HG02571 (cell line): ENCODE data around the gene MCC.
"Not testable (repeated sequence)": the region's sequence is repeated elsewhere in the genome, so short reads cannot be mapped to it uniquely, and the experiment has no call there.

ENCODE experiments used
- ATAC-seq: cut with Tn5 transposase; IDR thresholded peaks from one replicate; pipeline ENCODE4 v1.9.1; 2021; ENCODE audit warnings: mild to moderate bottlenecking, moderate library complexity; ENCODE audit not compliant: unreplicated experiment

Gene MCC

GRCh38 chr5:113091622-113092021, 396.6 kb downstream of the MCC start:
- no peak for ATAC-seq

- ATAC-seq = no peak
Observed at GRCh38 chr5:113090336-113091106, 397.7 kb downstream of the MCC start.

GRCh38 chr5:113089653-113090335, 398.5 kb downstream of the MCC start:
- ATAC-seq = no peak

- ATAC-seq = no peak
Observed at GRCh38 chr5:113087976-113088514, 400.2 kb downstream of the MCC start.

GRCh38 chr5:113085880-113086409, 402.3 kb downstream of the MCC start:
- no peak for ATAC-seq

- no peak for ATAC-seq
Observed at GRCh38 chr5:113085084-113085414, 403.2 kb downstream of the MCC start.

- ATAC-seq = no peak
Observed at GRCh38 chr5:113084402-113085083, 403.7 kb downstream of the MCC start.

GRCh38 chr5:113083481-113083880, 404.8 kb downstream of the MCC start:
- ATAC-seq = no peak

GRCh38 chr5:113082547-113082905, 405.7 kb downstream of the MCC start:
- ATAC-seq = no peak

- ATAC-seq = no peak
Observed at GRCh38 chr5:113081881-113082546, 406.2 kb downstream of the MCC start.

- no peak for ATAC-seq
Observed at GRCh38 chr5:113081091-113081839, 407.0 kb downstream of the MCC start.

GRCh38 chr5:113076649-113077048, 411.6 kb downstream of the MCC start:
- not testable (repeated sequence) for ATAC-seq

- ATAC-seq = no peak
Observed at GRCh38 chr5:113075019-113075418, 413.2 kb downstream of the MCC start.

GRCh38 chr5:113073629-113074034, 414.6 kb downstream of the MCC start:
- not testable (repeated sequence) for ATAC-seq

- no peak for ATAC-seq
Observed at GRCh38 chr5:113071401-113071800, 416.9 kb downstream of the MCC start.

- ATAC-seq = no peak
Observed at GRCh38 chr5:113070901-113071300, 417.4 kb downstream of the MCC start.

- ATAC-seq = no peak
Observed at GRCh38 chr5:113068559-113068958, 419.7 kb downstream of the MCC start.

- ATAC-seq = no peak
Observed at GRCh38 chr5:113067635-113068344, 420.5 kb downstream of the MCC start.

GRCh38 chr5:113065626-113066025, 422.6 kb downstream of the MCC start:
- ATAC-seq = no peak

GRCh38 chr5:113064806-113065205, 423.4 kb downstream of the MCC start:
- ATAC-seq = no peak
